Keratinocyte (primary cell): ENCODE results near the gene ENTPD8. TPM values are rescaled to one million over a fixed set of nuclear protein-coding genes. Genes with fewer than 3 reads are reported as not detected.

Experiments used
- DNase-seq: peaks from one replicate; pipeline ENCODE4 v3.0.0-alpha.2; 2011; ENCODE audit warnings: low read depth, missing footprints, low spot score
- FAIRE-seq: peaks from 2 replicates; lab custom pipeline; 2011; peaks lifted over from hg19 to GRCh38; lab: Jason Lieb, UNC
- H2AFZ ChIP-seq: 2 replicates; pipeline ENCODE4 v1.6.0; 2012; ENCODE audit warnings: low read length, control low read depth, inconsistent platforms; ENCODE audit not compliant: control insufficient read depth
- H3K27ac ChIP-seq: 2 replicates; pipeline ENCODE4 v1.5.1; 2011; ENCODE audit warnings: low read length; ENCODE audit not compliant: control insufficient read depth, insufficient read depth
- H3K27me3 ChIP-seq: 3 replicates; pipeline ENCODE4 v1.6.0; 2011; ENCODE audit warnings: low read length; ENCODE audit not compliant: control insufficient read depth, insufficient read depth; ENCODE audit errors: extremely low read depth
- H3K36me3 ChIP-seq, 2 experiments: 2 replicates in 1 of 2; 3 replicates in 1 of 2; pipeline ENCODE4 v1.5.1; 2011; ENCODE audit warnings: low read length in 2 of 2, mild to moderate bottlenecking in 1 of 2; ENCODE audit not compliant: control insufficient read depth in 2 of 2, insufficient read depth in 2 of 2; ENCODE audit errors: extremely low read depth in 1 of 2
- H3K4me1 ChIP-seq: 3 replicates; pipeline ENCODE4 v1.5.1; 2011; ENCODE audit warnings: low read length; ENCODE audit not compliant: control insufficient read depth, insufficient read depth; ENCODE audit errors: extremely low read depth
- H3K4me2 ChIP-seq: 3 replicates; pipeline ENCODE4 v1.6.0; 2011; ENCODE audit warnings: low read depth, low read length; ENCODE audit not compliant: control insufficient read depth, insufficient read depth; ENCODE audit errors: extremely low read depth
- H3K4me3 ChIP-seq, 3 experiments: fragments of 200-600 bp in 1 of 3; sonication (generic) in 1 of 3; 2 replicates in 2 of 3; 3 replicates in 1 of 3; pipeline ENCODE4 v1.5.1; 2011 to 2016; ENCODE audit warnings: low read length in 3 of 3, mild to moderate bottlenecking in 3 of 3, control low read depth in 2 of 3, inconsistent platforms in 1 of 3, low read depth in 1 of 3, mixed read lengths in 1 of 3, mixed run types in 1 of 3, moderate library complexity in 1 of 3; ENCODE audit not compliant: control insufficient read depth in 2 of 3, insufficient read depth in 2 of 3; ENCODE audit errors: extremely low read depth in 1 of 3
- H3K79me2 ChIP-seq: 2 replicates; pipeline ENCODE4 v1.6.0; 2012; ENCODE audit warnings: low read length; ENCODE audit not compliant: control insufficient read depth, insufficient read depth
- H3K9ac ChIP-seq: 3 replicates; pipeline ENCODE4 v1.6.0; 2011; ENCODE audit warnings: low read length; ENCODE audit not compliant: control insufficient read depth, insufficient read depth; ENCODE audit errors: extremely low read depth
- H3K9me1 ChIP-seq: 3 replicates; pipeline ENCODE4 v1.6.0; 2011; ENCODE audit warnings: low read length; ENCODE audit not compliant: control insufficient read depth, insufficient read depth; ENCODE audit errors: extremely low read depth
- H3K9me3 ChIP-seq: 2 replicates; pipeline ENCODE4 v1.5.1; 2012; ENCODE audit warnings: low read depth, low read length; ENCODE audit not compliant: control insufficient read depth
- H4K20me1 ChIP-seq: 3 replicates; pipeline ENCODE4 v1.6.0; 2011; ENCODE audit warnings: low read length; ENCODE audit not compliant: control insufficient read depth, insufficient read depth; ENCODE audit errors: extremely low read depth
- CTCF ChIP-seq, 3 experiments: IDR thresholded peaks in 1 of 3; conservative IDR thresholded peaks in 1 of 3; optimal IDR thresholded peaks in 1 of 3; 2 replicates in 2 of 3; 3 replicates in 1 of 3; pipeline versions ENCODE3 to v1.5.1; 2011; ENCODE audit warnings: low read length in 3 of 3, mild to moderate bottlenecking in 3 of 3, moderate library complexity in 2 of 3, control low read depth in 1 of 3, inconsistent platforms in 1 of 3; ENCODE audit not compliant: insufficient read depth in 2 of 3; ENCODE audit errors: extremely low read depth in 1 of 3
- EZH2 ChIP-seq: IDR thresholded peaks from one replicate; pipeline ENCODE4 v1.6.1; 2012; ENCODE audit warnings: inconsistent platforms, mild to moderate bottlenecking, low read length, moderate library complexity
- dilution Hi-C: fragments of 300-500 bp; cut with MboI; formaldehyde crosslinking; loops from one replicate; pipeline ENCODE4 v1.7.0; 2020; ENCODE audit warnings: low sequenced_read_pairs; ENCODE audit not compliant: extremely low pct_ligation_motif_present
- polyA plus RNA-seq, 5 experiments: library from polyadenylated mRNA; depleted of rRNA in 3 of 5; stranded (reverse) in 3 of 5; stranded (forward) in 1 of 5; unstranded in 1 of 5; fragments of >200 nt; gene quantifications; 1 replicate in 1 of 5; 2 replicates in 3 of 5; 3 replicates in 1 of 5; pipeline versions ENCODE4 v1.2.1 to v1.2.3, GENCODE V29; 2011 to 2012; ENCODE audit warnings: missing spikeins in 2 of 5, low read depth in 1 of 5, low replicate concordance in 1 of 5

The ENTPD8 gene
- polyA plus RNA-seq, 1 donor (not counting 4 experiments of a cell fraction or from before 2014, with no cell fraction given) = not detected

- dilution Hi-C loops = no loop called here
- no peaks in the 10 kb centered on the region for H4K20me1 ChIP-seq
- H3K4me1 ChIP-seq = peaks cover 4% of the 10 kb centered on the region
- H2AFZ ChIP-seq = no peak overlapping the region
- no peaks in the 10 kb centered on the region for H3K36me3 ChIP-seq
- no peak for TF ChIP-seq EZH2
- TF ChIP-seq CTCF (optimal IDR thresholded peaks at IDR 0.05 in 1 of 3, IDR thresholded peaks at IDR 0.05 in 1 of 3, conservative IDR thresholded peaks at IDR 0.05 in 1 of 3; ENCODE audit: extremely low read depth in 1 of 3, insufficient read depth in 2 of 3, low read length in 3 of 3) = no peak
- H3K27me3 ChIP-seq = peaks cover 6% of the 10 kb centered on the region
- DNase-seq = no peak
- no peaks in the 10 kb centered on the region for H3K9me3 ChIP-seq
- no peak overlapping the region for H3K4me2 ChIP-seq
- no peak overlapping the region for H3K9ac ChIP-seq
- FAIRE-seq = no peak
- no peaks in the 10 kb centered on the region for H3K79me2 ChIP-seq
- H3K27ac ChIP-seq = no peak overlapping the region
- no peak overlapping the region for H3K4me3 ChIP-seq
- no peaks in the 10 kb centered on the region for H3K9me1 ChIP-seq
Measured at GRCh38 chr9:137484551-137485315, 43.6 kb upstream of the ENTPD8 start.

- Histone ChIP-seq H2AFZ (no peak overlapping the region), H3K9me3 (no peaks in the 10 kb centered on the region), H4K20me1 (no peaks in the 10 kb centered on the region), H3K4me1 (peaks cover 6% of the 10 kb centered on the region), H3K27me3 (peaks cover 11% of the 10 kb centered on the region), H3K9ac (no peak overlapping the region), H3K4me3 (no peak overlapping the region), H3K4me2 (no peak overlapping the region), H3K27ac (no peak overlapping the region), H3K9me1 (no peaks in the 10 kb centered on the region), H3K79me2 (no peaks in the 10 kb centered on the region), H3K36me3 (no peaks in the 10 kb centered on the region)
- DNase-seq (no peak), FAIRE-seq (no peak)
- dilution Hi-C loops = no loop called here
- TF ChIP-seq EZH2 (no peak), CTCF (optimal IDR thresholded peaks at IDR 0.05 in 1 of 3, IDR thresholded peaks at IDR 0.05 in 1 of 3, conservative IDR thresholded peaks at IDR 0.05 in 1 of 3; ENCODE audit: extremely low read depth in 1 of 3, insufficient read depth in 2 of 3, low read length in 3 of 3) (no peak)
Measured at GRCh38 chr9:137482094-137482781, 41.1 kb upstream of the ENTPD8 start.
